SK-N-MC (cell line): ENCODE data around the gene CCR5.

Experiments
- EZH2 ChIP-seq: fragments of 200-600 bp; sonication (generic); IDR thresholded peaks from one replicate; pipeline ENCODE4 v1.6.1; 2017; ENCODE audit warnings: antibody characterized with exemption
- FOXP2 ChIP-seq: optimal IDR thresholded peaks from 2 replicates; pipeline ENCODE3; 2011; ENCODE audit warnings: mild to moderate bottlenecking, moderate library complexity; ENCODE audit not compliant: insufficient read depth; ENCODE audit errors: extremely low read length, control extremely low read depth
- POLR2AphosphoS5 ChIP-seq: IDR thresholded peaks from 2 replicates; pipeline ENCODE4 v1.6.1; 2012; ENCODE audit warnings: mild to moderate bottlenecking, low read depth, low read length, borderline replicate concordance

- TF ChIP-seq POLR2AphosphoS5: no peak
- TF ChIP-seq EZH2: no peak
- TF ChIP-seq FOXP2: no peak
These were observed 984 bp downstream of the CCR5 start for GRCh38 chr3:46371519-46372340.
